Measurements from ENCODE around the gene RANBP17. TPM values are rescaled to one million over a fixed set of nuclear protein-coding genes. Genes with fewer than 3 reads are reported as not detected.

RANBP17 gene
- total and polyA plus RNA-seq, 2 of the 4 experiments (the other 2 are of a cell fraction) = 8.2 to 29.0 TPM

- Histone ChIP-seq H2BK120ac (ENCODE audit: low read depth, low read length) (no peak overlapping the region), H3K27me3 (ENCODE audit: control insufficient read depth, insufficient read depth, low read length) (peaks cover 15% of the 10 kb centered on the region), H3K9me3 (ENCODE audit: control insufficient read depth, insufficient read depth, low read length) (no peaks in the 10 kb centered on the region), H3K9me1 (ENCODE audit: insufficient read depth, low read length) (no peaks in the 10 kb centered on the region), H3K18ac (ENCODE audit: low read depth, low read length) (no peak overlapping the region), H3K79me1 (ENCODE audit: low read depth in 1 of 2, low read length in 2 of 2) (no peaks in the 10 kb centered on the region), H2BK15ac (ENCODE audit: low read depth, low read length) (no peak overlapping the region), H2BK20ac (ENCODE audit: low read depth, low read length) (no peak overlapping the region), H4K91ac (ENCODE audit: insufficient read depth, low read depth, low read length) (no peak overlapping the region), H4K5ac (ENCODE audit: low read depth, low read length) (no peak overlapping the region), H4K20me1 (ENCODE audit: insufficient read depth, low read length) (no peaks in the 10 kb centered on the region), H3K4me3 (ENCODE audit: insufficient read depth, low read depth, low read length) (no peak overlapping the region), H3K56ac (ENCODE audit: extremely low read depth, insufficient read depth, low read length) (no peak overlapping the region), H3K36me3 (ENCODE audit: control insufficient read depth, insufficient read depth, low read length) (no peaks in the 10 kb centered on the region), H2AK9ac (replicated peaks; ENCODE audit: low read depth, low read length, poor library complexity) (no peak overlapping the region), H2BK5ac (ENCODE audit: low read depth, low read length, poor library complexity, severe bottlenecking) (no peak overlapping the region), H3K4me1 (ENCODE audit: control insufficient read depth, insufficient read depth, low read length) (no peaks in the 10 kb centered on the region), H3K23ac (ENCODE audit: low read depth, low read length) (no peak overlapping the region), H3K4me2 (ENCODE audit: low read depth, low read length) (no peak overlapping the region), H3K9ac (ENCODE audit: low read depth, low read length) (no peak overlapping the region), H2AFZ (replicated peaks; ENCODE audit: low read length, poor library complexity) (no peak overlapping the region), H4K8ac (ENCODE audit: low read depth in 2 of 2, low read length in 2 of 2) (no peak overlapping the region), H3K4ac (ENCODE audit: low read depth, low read length) (no peak overlapping the region), H3K27ac (ENCODE audit: insufficient read depth, low read length) (no peak overlapping the region), H3K14ac (replicated peaks; ENCODE audit: low read depth, low read length) (no peak overlapping the region), H2AK5ac (ENCODE audit: low read depth, low read length) (no peak overlapping the region)
- ChIA-PET CTCF (no interaction called here), POLR2A (ENCODE audit: unreplicated experiment) (no interaction called here)
- TF ChIP-seq MAZ (IDR thresholded peaks at IDR 0.05; ENCODE audit: borderline replicate concordance, low read depth, low read length) = no peak
- TF ChIP-seq, protein P1, sequence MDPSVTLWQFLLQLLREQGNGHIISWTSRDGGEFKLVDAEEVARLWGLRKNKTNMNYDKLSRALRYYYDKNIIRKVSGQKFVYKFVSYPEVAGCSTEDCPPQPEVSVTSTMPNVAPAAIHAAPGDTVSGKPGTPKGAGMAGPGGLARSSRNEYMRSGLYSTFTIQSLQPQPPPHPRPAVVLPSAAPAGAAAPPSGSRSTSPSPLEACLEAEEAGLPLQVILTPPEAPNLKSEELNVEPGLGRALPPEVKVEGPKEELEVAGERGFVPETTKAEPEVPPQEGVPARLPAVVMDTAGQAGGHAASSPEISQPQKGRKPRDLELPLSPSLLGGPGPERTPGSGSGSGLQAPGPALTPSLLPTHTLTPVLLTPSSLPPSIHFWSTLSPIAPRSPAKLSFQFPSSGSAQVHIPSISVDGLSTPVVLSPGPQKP (IDR thresholded peaks at IDR 0.05; ENCODE audit: borderline replicate concordance, low read depth, low read length) = no peak
- no peak for TF ChIP-seq NFE2L2 (IDR thresholded peaks at IDR 0.05; ENCODE audit: low read depth, low read length)
- no peak for TF ChIP-seq RCOR1 (IDR thresholded peaks at IDR 0.05; ENCODE audit: insufficient replicate concordance, low read length)
- DNase-seq (no peak), ATAC-seq (ENCODE audit: low read depth) (no peak)
- dilution Hi-C loops (cut with HindIII; ENCODE audit: low sequenced_read_pairs, unreplicated experiment) = no loop called here
- in situ Hi-C loops (cut with MboI; ENCODE audit: low sequenced_read_pairs) = loop anchor here (5.0 to 25.0 kb wide), 2 partner anchors 353 to 528 kb away; no protein-coding TSS in a partner anchor
- no TSS peak for BruUV-seq (replicated peaks)
- intact Hi-C loops (cut with micrococcal nuclease) = loop anchor here (5.0 kb wide), 1 partner anchor 703 kb away; no protein-coding TSS in a partner anchor
Observed at GRCh38 chr5:171340042-171340441, 478.2 kb downstream of the RANBP17 start.

All from IMR-90 (cell line).